Measurements from ENCODE around the gene ABCB9. TPM values are rescaled to one million over a fixed set of nuclear protein-coding genes. Genes with fewer than 3 reads are reported as not detected.
"Not testable (repeated sequence)": the region's sequence is repeated elsewhere in the genome, so short reads cannot be mapped to it uniquely, and the experiment has no call there.

Gene ABCB9
- total and polyA plus RNA-seq, 7 donors, result 1.2 to 5.3 (median 3.0) TPM

- TF ChIP-seq EP300 (IDR thresholded peaks at IDR 0.05) (no peak), POLR2AphosphoS5 (IDR thresholded peaks at IDR 0.05) (peak in 2 of 4 donors; percentile 17 to 71)
- H3K9me3 ChIP-seq, result no peaks in the 10 kb centered on the region
- no peaks in the 10 kb centered on the region for H3K36me3 ChIP-seq
- peaks cover 0 to 20% (median 3%) of the 10 kb centered on the region in 4 donors for H3K4me1 ChIP-seq
- H3K27ac ChIP-seq, result peak overlapping the region; percentile 44 to 71 (median 50)
- DNase-seq, result peak; percentile 94
- H3K27me3 ChIP-seq, result no peaks in the 10 kb centered on the region
- intact Hi-C loops (cut with DNase I), result no loop called here
- H3K4me3 ChIP-seq, result no peak overlapping the region
- WGBS, 2 donors, result 30 to 44% methylated on average over 10 of the region's 10 CpGs
Observed at GRCh38 chr12:122946690-122947341, 19.4 kb downstream of the ABCB9 start.

GRCh38 chr12:122944605-122945592, 21.4 kb downstream of the ABCB9 start:
- intact Hi-C loops (cut with DNase I), result no loop called here
- peaks cover 0 to 20% (median 3%) of the 10 kb centered on the region in 4 donors for H3K4me1 ChIP-seq

DNA sequence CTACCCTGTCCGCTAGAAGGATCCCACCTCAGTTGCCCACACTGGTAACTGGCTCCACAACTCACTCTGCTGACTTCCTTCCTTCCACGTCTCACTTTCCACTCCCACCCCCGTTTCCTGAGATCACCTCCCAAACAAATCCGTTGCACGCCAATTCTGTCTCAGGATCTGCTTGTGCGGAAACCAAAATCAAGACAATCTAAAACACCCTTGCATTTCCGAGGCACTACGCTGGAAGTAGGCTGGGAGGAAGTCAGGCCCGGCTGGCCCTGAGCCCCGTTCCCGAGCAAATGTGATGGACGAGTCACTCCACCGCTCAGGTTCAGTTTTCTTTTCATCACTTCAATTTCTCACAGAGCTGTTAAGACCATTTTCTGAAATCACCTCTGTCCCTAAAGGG, 23.1 kb downstream of the ABCB9 start:
- Histone ChIP-seq H3K4me1 (peaks cover 0 to 20% (median 3%) of the 10 kb centered on the region in 4 donors), H3K36me3 (no peaks in the 10 kb centered on the region), H3K27ac (peak overlapping the region; percentile 21 to 55 (median 36)), H3K4me3 (no peak overlapping the region), H3K9me3 (no peaks in the 10 kb centered on the region), H3K27me3 (no peaks in the 10 kb centered on the region)
- TF ChIP-seq POLR2A (IDR thresholded peaks at IDR 0.05) (no peak), POLR2AphosphoS5 (IDR thresholded peaks at IDR 0.05) (no peak), EP300 (IDR thresholded peaks at IDR 0.05) (no peak), CTCF (IDR thresholded peaks at IDR 0.05) (no peak)
- no peak for DNase-seq
- intact Hi-C loops (cut with DNase I), result no loop called here
- WGBS, 2 donors, result 72 to 86% methylated on average over 13 of the region's 13 CpGs

More at GRCh38 chr12:122944605-122945592, 21.4 kb downstream of the ABCB9 start:
- Histone ChIP-seq H3K27ac (peak overlapping the region in 2 of 4 donors; percentile 7 to 55), H3K4me3 (no peak overlapping the region), H3K27me3 (no peaks in the 10 kb centered on the region), H3K9me3 (no peaks in the 10 kb centered on the region), H3K36me3 (no peaks in the 10 kb centered on the region)
- TF ChIP-seq CTCF (IDR thresholded peaks at IDR 0.05) (no peak), POLR2AphosphoS5 (IDR thresholded peaks at IDR 0.05) (no peak), POLR2A (IDR thresholded peaks at IDR 0.05) (no peak), EP300 (IDR thresholded peaks at IDR 0.05) (no peak)
- 49 to 77% methylated on average over 14 of the region's 14 CpGs for WGBS, 2 donors
- no peak for DNase-seq

GRCh38 chr12:122942637-122943036, 23.6 kb downstream of the ABCB9 start:
- Histone ChIP-seq H3K36me3 (no peaks in the 10 kb centered on the region), H3K27ac (peak overlapping the region in 3 of 4 donors; percentile 21 to 49 (median 31)), H3K4me1 (peaks cover 0 to 20% (median 3%) of the 10 kb centered on the region in 4 donors), H3K27me3 (no peaks in the 10 kb centered on the region), H3K9me3 (no peaks in the 10 kb centered on the region), H3K4me3 (no peak overlapping the region)
- DNase-seq, result no peak
- intact Hi-C loops (cut with DNase I), result no loop called here
- WGBS, 2 donors, result 94 to 97% methylated on average over 2 of the region's 2 CpGs
- no peak for TF ChIP-seq POLR2A (IDR thresholded peaks at IDR 0.05)
- no peak for TF ChIP-seq EP300 (IDR thresholded peaks at IDR 0.05)

GRCh38 chr12:122941351-122941750, 24.9 kb downstream of the ABCB9 start:
- H3K27ac ChIP-seq; H3K27me3 ChIP-seq; DNase-seq; H3K36me3 ChIP-seq; H3K4me3 ChIP-seq; intact Hi-C loops (cut with DNase I); H3K9me3 ChIP-seq: not testable (repeated sequence)
- 85 to 92% methylated on average over 5 of the region's 5 CpGs for WGBS, 2 donors
- H3K4me1 ChIP-seq, result peaks cover 0 to 11% (median 0%) of the 10 kb centered on the region in 4 donors

GRCh38 chr12:122939125-122939524, 27.1 kb downstream of the ABCB9 start:
- Histone ChIP-seq H3K9me3 (no peaks in the 10 kb centered on the region), H3K36me3 (no peaks in the 10 kb centered on the region), H3K4me1 (peaks cover 0 to 3% (median 0%) of the 10 kb centered on the region in 4 donors), H3K27ac (no peak overlapping the region), H3K4me3 (no peak overlapping the region), H3K27me3 (no peaks in the 10 kb centered on the region)
- no peak for DNase-seq
- no peak for TF ChIP-seq CTCF (IDR thresholded peaks at IDR 0.05)
- TF ChIP-seq POLR2AphosphoS5 (IDR thresholded peaks at IDR 0.05), result no peak
- no peak for TF ChIP-seq POLR2A (IDR thresholded peaks at IDR 0.05)
- no peak for TF ChIP-seq EP300 (IDR thresholded peaks at IDR 0.05)
- intact Hi-C loops (cut with DNase I), result no loop called here
- WGBS, 2 donors, result 74 to 87% methylated on average over 4 of the region's 4 CpGs

Data from sigmoid colon (tissue), 7 donors.